Measurements from ENCODE around the gene OXTR.

The OXTR gene

DNA sequence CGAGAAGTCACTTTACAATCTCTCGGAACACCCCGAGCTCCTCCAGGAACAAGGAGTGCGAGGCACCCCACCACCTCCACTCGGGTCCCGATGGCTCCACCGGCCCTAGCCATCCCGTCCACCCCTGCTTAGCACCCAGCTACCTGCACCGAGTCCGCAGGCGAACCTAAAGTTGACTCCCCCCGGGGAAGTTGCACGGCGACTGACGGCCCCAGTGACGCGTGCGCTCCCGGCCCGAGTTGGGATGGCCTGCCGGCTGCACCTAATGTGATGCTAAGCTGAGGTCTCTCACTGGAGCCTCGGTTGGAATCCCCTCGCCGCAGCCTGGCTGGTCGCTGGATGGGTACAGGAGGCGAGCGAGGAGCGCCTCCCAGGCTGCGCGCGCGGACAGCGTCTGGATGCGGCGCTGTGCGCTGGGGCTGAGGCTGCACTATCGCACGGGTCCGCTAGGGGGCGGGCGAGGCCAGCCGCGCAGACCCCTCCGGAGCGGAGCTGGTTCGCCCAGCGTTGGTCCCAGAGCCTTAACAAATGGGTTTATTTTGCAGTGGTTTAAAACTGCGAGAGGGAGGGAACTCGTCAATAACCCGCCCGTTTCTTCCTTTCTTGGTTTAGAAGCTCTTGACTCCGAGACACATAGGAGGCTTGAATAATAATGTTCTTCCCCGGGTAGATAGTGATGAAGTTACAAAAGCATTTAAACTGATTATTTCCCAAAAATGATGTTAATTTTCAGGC, at the start of gene OXTR:
TSS of gene OXTR (minus strand) at position 526 of the 735 bp plus-strand sequence. CDS start 1,426 bp downstream, outside the sequence.
- peaks cover 45% of the 10 kb centered on the region for H3K27me3 ChIP-seq (ENCODE audit: control insufficient read depth, insufficient read depth, low read length)
- H3K4me3 ChIP-seq (ENCODE audit: low read length) = peak within 1 kb of the TSS; percentile 19
- no peak within 1 kb of the TSS for H3K9ac ChIP-seq (ENCODE audit: low read length)
- H3K9me3 ChIP-seq (ENCODE audit: control insufficient read depth, low read length) = no peaks in the 10 kb centered on the region
- H3K4me1 ChIP-seq (ENCODE audit: control insufficient read depth, insufficient read depth, low read length) = peaks cover 25% of the 10 kb centered on the region
- H3K36me3 ChIP-seq (ENCODE audit: control insufficient read depth, insufficient read depth, low read length) = no peaks in the 10 kb centered on the region

DNA sequence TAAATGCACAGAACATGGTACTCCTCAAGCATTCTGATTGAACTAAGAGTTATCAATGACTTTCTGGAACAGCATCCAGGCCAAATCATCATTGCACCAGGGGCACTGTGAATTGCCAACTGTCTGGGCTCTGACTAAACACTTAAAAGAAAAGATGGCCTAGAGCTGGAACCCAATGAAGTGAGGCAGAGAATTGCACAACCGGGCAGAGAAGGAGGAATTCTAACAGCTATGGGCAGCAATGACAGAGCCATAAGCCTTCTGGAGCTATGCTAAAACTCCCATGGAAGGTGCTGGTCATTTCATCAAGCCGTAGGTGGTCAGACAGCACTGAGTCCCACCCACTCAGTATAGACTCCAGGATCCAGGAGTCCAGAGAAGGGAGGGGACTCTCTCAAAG, 48.1 kb upstream of the OXTR start:
- H3K4me1 ChIP-seq (ENCODE audit: control insufficient read depth, insufficient read depth, low read length) = no peaks in the 10 kb centered on the region
- H3K9ac ChIP-seq (ENCODE audit: low read length) = no peak overlapping the region
- no peaks in the 10 kb centered on the region for H3K36me3 ChIP-seq (ENCODE audit: control insufficient read depth, insufficient read depth, low read length)
- no peaks in the 10 kb centered on the region for H3K27me3 ChIP-seq (ENCODE audit: control insufficient read depth, insufficient read depth, low read length)
- peaks cover 6% of the 10 kb centered on the region for H3K9me3 ChIP-seq (ENCODE audit: control insufficient read depth, low read length)
- no peak overlapping the region for H3K4me3 ChIP-seq (ENCODE audit: low read length)

DNA sequence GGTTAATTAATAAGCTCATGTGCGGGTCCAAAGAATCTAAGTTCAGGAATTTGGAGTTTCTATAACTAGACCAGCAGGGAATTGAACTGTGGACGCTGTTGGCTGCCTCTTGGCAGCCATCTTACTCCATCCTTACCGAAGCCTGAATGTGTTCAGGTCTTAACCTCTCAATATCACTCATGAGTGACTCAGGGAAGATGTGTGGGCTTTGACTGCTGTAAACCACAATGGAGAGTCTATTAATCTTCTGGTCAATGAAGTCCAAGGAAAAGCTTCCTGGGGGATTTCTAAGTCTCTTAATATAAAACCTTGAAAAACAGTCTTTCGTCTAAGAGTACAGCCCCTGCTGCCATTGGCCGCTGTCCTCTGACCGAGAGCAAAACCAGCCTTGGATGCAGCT, 46.7 kb upstream of the OXTR start:
- Histone ChIP-seq H3K9me3 (ENCODE audit: control insufficient read depth, low read length) (peaks cover 6% of the 10 kb centered on the region), H3K36me3 (ENCODE audit: control insufficient read depth, insufficient read depth, low read length) (no peaks in the 10 kb centered on the region), H3K9ac (ENCODE audit: low read length) (no peak overlapping the region), H3K4me1 (ENCODE audit: control insufficient read depth, insufficient read depth, low read length) (no peaks in the 10 kb centered on the region), H3K4me3 (ENCODE audit: low read length) (no peak overlapping the region), H3K27me3 (ENCODE audit: control insufficient read depth, insufficient read depth, low read length) (no peaks in the 10 kb centered on the region)

DNA sequence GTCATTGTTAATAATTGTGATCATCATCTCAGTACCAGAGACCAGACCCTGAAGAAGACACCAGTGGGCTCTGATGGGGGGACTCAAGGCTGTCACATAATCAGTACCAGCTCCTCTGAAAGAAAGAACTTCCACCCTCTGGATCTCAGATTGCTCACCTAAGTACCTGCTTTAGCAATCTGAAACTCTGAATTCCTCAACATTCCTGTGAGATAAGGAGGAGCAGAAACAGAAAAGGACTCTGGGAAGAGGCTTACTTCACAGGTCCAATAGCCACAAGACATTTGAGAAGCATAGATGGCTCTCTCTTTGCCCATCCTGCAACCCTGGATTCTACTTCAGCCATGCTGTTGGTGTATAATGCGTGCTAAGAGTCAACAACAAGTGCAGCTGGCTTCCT, 44.0 kb upstream of the OXTR start:
- H3K36me3 ChIP-seq (ENCODE audit: control insufficient read depth, insufficient read depth, low read length) = no peaks in the 10 kb centered on the region
- H3K4me1 ChIP-seq (ENCODE audit: control insufficient read depth, insufficient read depth, low read length) = no peaks in the 10 kb centered on the region
- H3K9ac ChIP-seq (ENCODE audit: low read length) = no peak overlapping the region
- no peak overlapping the region for H3K4me3 ChIP-seq (ENCODE audit: low read length)
- H3K27me3 ChIP-seq (ENCODE audit: control insufficient read depth, insufficient read depth, low read length) = no peaks in the 10 kb centered on the region
- H3K9me3 ChIP-seq (ENCODE audit: control insufficient read depth, low read length) = no peaks in the 10 kb centered on the region

DNA sequence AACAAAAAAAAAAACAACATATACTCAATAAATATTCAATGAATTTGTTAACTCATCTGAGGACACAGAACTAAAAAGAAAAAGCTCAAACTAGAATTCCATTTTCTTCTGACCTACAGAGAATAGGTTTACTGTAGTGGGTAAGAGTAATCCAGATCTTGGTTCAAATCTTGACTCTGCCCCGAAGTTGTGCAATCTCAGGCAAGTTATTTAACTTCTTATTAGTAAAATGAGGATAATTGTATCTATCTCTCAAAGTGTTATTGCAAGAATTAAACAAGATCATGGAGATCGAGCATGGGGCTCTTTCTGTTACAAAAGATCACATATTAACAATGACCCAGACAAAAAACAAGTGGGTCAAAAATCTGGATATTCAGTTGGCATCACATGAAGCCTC, 41.1 kb upstream of the OXTR start:
- Histone ChIP-seq H3K9me3 (ENCODE audit: control insufficient read depth, low read length) (no peaks in the 10 kb centered on the region), H3K36me3 (ENCODE audit: control insufficient read depth, insufficient read depth, low read length) (no peaks in the 10 kb centered on the region), H3K4me1 (ENCODE audit: control insufficient read depth, insufficient read depth, low read length) (no peaks in the 10 kb centered on the region), H3K9ac (ENCODE audit: low read length) (no peak overlapping the region), H3K4me3 (ENCODE audit: low read length) (no peak overlapping the region), H3K27me3 (ENCODE audit: control insufficient read depth, insufficient read depth, low read length) (no peaks in the 10 kb centered on the region)

DNA sequence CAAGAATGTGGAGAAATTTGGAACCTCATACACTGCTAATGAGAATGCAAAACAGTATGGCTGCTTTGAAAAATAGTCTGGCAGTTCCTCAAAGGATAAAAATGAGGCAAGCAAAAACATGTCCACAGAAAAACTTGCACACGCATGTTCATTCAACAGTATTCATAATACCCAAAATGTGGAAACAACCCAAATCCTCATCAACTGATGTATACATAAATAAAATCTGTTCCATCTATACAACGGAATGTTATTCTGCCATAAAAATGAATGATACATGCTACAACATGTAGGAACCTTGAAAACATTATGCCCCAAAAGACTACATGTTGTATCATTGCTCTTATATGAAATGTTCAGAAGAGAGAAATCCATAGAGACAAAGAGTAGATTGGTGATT, 36.4 kb upstream of the OXTR start:
- no peaks in the 10 kb centered on the region for H3K9me3 ChIP-seq (ENCODE audit: control insufficient read depth, low read length)
- no peak overlapping the region for H3K9ac ChIP-seq (ENCODE audit: low read length)
- H3K27me3 ChIP-seq (ENCODE audit: control insufficient read depth, insufficient read depth, low read length) = no peaks in the 10 kb centered on the region
- H3K36me3 ChIP-seq (ENCODE audit: control insufficient read depth, insufficient read depth, low read length) = no peaks in the 10 kb centered on the region
- H3K4me1 ChIP-seq (ENCODE audit: control insufficient read depth, insufficient read depth, low read length) = no peaks in the 10 kb centered on the region
- no peak overlapping the region for H3K4me3 ChIP-seq (ENCODE audit: low read length)

DNA sequence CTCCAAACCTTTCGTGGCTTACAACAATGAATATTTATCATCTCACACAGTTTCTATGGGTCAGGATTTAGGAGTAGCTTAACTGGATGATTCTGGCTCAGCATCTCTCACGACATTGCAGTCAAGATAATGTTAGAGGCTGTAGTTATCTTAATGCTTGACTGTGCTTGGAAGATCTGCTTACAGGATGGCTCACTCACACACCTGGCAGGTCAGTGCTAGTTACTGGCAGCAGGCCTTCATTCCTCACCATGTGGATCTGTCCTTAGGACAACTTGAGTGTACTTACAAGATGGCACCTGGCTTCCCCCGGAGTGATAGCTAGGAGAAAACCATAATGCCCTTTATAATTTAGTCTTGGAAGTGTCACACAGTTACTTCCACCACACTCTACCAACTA, 32.8 kb upstream of the OXTR start:
- no peak overlapping the region for H3K9ac ChIP-seq (ENCODE audit: low read length)

DNA sequence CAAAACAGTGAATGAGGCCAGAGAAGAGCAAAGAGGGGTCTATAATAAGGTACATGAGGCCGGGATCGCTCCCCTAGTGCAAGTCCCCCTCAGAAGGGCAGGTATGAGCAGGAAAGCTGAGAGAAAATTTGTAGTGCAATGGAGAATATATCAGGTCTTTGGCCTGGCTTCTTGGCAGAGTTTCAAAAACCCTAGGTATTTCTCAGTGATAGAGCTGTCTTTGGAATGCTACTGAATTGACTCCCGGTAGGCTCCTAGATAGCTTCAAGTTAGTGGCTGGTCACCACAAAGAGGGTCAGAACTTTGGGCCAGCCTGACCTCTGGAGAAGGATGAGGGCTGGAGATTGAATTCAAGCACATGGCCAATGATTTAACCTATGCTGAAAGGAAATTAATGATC, 30.6 kb upstream of the OXTR start:
- no peak overlapping the region for H3K4me3 ChIP-seq (ENCODE audit: low read length)
- H3K27me3 ChIP-seq (ENCODE audit: control insufficient read depth, insufficient read depth, low read length) = no peaks in the 10 kb centered on the region

More for the DNA sequence above, 32.8 kb upstream of the OXTR start:
- no peaks in the 10 kb centered on the region for H3K4me1 ChIP-seq (ENCODE audit: control insufficient read depth, insufficient read depth, low read length)
- H3K9me3 ChIP-seq (ENCODE audit: control insufficient read depth, low read length) = no peaks in the 10 kb centered on the region
- H3K27me3 ChIP-seq (ENCODE audit: control insufficient read depth, insufficient read depth, low read length) = no peaks in the 10 kb centered on the region
- no peaks in the 10 kb centered on the region for H3K36me3 ChIP-seq (ENCODE audit: control insufficient read depth, insufficient read depth, low read length)
- H3K4me3 ChIP-seq (ENCODE audit: low read length) = no peak overlapping the region

DNA sequence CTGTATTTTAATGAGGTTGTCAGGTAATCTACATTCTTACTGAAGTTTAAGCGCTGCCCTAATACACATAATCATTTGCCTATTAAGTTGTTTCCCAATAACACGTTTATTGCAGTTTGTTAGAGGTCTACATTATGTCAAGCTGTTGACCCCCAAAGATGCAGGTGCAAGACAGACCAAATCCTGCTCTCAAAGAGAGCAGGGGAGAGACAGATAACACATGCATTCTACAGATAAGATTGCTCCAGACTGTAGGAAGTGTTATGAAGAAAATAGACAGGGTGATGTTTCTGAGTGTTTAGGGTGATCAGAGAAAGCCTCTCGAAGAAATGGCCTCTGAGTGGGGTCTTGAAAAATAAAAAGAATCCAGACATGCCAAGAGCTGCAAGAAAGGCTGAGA, 24.8 kb upstream of the OXTR start:
- Histone ChIP-seq H3K4me1 (ENCODE audit: control insufficient read depth, insufficient read depth, low read length) (no peaks in the 10 kb centered on the region), H3K36me3 (ENCODE audit: control insufficient read depth, insufficient read depth, low read length) (no peaks in the 10 kb centered on the region), H3K9me3 (ENCODE audit: control insufficient read depth, low read length) (no peaks in the 10 kb centered on the region), H3K27me3 (ENCODE audit: control insufficient read depth, insufficient read depth, low read length) (no peaks in the 10 kb centered on the region), H3K9ac (ENCODE audit: low read length) (no peak overlapping the region), H3K4me3 (ENCODE audit: low read length) (no peak overlapping the region)

More for the DNA sequence above, 30.6 kb upstream of the OXTR start:
- Histone ChIP-seq H3K9ac (ENCODE audit: low read length) (no peak overlapping the region), H3K36me3 (ENCODE audit: control insufficient read depth, insufficient read depth, low read length) (no peaks in the 10 kb centered on the region), H3K4me1 (ENCODE audit: control insufficient read depth, insufficient read depth, low read length) (no peaks in the 10 kb centered on the region), H3K9me3 (ENCODE audit: control insufficient read depth, low read length) (no peaks in the 10 kb centered on the region)

DNA sequence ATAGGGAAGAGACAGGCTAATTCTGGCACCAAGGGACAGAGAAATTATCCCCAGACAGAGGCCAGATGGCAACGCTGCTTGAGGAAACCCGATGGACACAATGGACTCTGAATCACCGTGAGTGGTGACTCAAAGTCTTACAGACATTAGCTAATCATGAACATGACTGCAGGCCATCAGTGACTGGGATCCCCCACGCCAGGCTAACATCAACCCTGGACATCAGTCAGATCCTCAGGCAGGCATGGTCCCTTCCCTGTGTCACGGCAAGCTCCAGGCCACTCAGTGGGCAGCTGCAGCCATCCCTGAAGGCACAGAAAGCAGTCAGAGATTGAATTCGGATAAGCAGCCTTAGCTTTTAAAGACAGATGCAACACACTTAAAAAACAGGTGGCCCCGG, 23.8 kb upstream of the OXTR start:
- Histone ChIP-seq H3K36me3 (ENCODE audit: control insufficient read depth, insufficient read depth, low read length) (no peaks in the 10 kb centered on the region), H3K4me1 (ENCODE audit: control insufficient read depth, insufficient read depth, low read length) (no peaks in the 10 kb centered on the region), H3K9ac (ENCODE audit: low read length) (no peak overlapping the region), H3K4me3 (ENCODE audit: low read length) (no peak overlapping the region), H3K9me3 (ENCODE audit: control insufficient read depth, low read length) (no peaks in the 10 kb centered on the region), H3K27me3 (ENCODE audit: control insufficient read depth, insufficient read depth, low read length) (no peaks in the 10 kb centered on the region)

DNA sequence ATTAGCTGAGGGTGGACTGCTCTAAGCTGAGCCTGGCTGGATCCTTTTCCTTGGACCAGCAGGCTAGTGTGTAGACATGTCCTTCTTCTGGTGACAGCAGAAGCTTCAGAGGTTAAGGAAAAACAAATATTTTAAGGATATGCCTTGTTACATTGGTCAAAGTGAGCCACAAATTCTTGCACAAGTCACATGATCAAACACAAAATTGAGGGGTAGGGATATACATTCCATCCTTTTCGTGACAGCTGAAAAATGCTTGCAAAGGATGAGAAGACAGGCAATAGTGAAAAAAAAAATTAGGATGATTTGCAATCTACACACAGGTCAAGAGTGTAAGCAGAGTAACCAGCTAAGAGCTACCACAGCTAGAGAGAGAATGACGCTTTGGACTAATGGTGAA, 21.1 kb upstream of the OXTR start:
- no peak overlapping the region for H3K9ac ChIP-seq (ENCODE audit: low read length)
- no peaks in the 10 kb centered on the region for H3K27me3 ChIP-seq (ENCODE audit: control insufficient read depth, insufficient read depth, low read length)
- no peaks in the 10 kb centered on the region for H3K9me3 ChIP-seq (ENCODE audit: control insufficient read depth, low read length)
- no peaks in the 10 kb centered on the region for H3K36me3 ChIP-seq (ENCODE audit: control insufficient read depth, insufficient read depth, low read length)
- H3K4me1 ChIP-seq (ENCODE audit: control insufficient read depth, insufficient read depth, low read length) = no peaks in the 10 kb centered on the region
- no peak overlapping the region for H3K4me3 ChIP-seq (ENCODE audit: low read length)

DNA sequence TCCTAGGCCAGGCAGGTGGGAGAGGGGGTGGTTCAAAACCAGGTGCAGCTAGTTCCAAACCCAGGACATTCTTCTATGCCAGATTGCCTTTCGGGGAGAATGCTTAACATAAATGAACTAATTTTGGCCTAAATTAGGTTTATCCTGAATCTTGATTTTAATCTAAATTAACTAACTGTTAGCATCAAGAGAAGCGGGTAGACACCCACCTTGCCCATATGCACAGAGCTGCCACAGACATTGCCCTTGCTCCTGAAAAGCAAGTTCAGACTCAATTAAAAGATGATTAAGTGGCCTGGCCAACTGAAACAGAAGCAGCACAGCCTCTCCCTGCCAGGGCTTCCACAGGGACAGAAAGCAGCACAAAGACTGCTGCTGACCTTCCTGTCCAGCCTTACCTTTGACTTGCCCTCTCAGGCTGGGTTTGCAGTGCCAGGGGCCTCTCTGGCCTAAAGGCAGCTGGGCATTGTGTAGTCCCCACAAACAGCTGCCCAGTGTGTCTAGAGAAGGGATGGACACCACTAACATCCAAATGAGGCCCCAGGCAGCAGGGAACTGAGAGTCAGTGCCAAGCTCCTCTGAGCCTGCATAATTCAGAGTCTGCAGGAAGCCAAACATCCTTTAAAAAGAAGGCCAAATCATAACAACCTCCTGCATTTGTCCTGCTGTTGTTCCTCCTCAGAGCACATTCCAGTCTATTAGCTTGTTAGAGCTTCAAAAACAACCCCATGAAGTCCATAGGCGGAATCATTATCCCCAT, 15.4 kb upstream of the OXTR start:
- H3K9me3 ChIP-seq (ENCODE audit: control insufficient read depth, low read length) = no peaks in the 10 kb centered on the region
- H3K4me3 ChIP-seq (ENCODE audit: low read length) = no peak overlapping the region
- H3K4me1 ChIP-seq (ENCODE audit: control insufficient read depth, insufficient read depth, low read length) = no peaks in the 10 kb centered on the region
- no peaks in the 10 kb centered on the region for H3K27me3 ChIP-seq (ENCODE audit: control insufficient read depth, insufficient read depth, low read length)
- H3K36me3 ChIP-seq (ENCODE audit: control insufficient read depth, insufficient read depth, low read length) = no peaks in the 10 kb centered on the region
- no peak overlapping the region for H3K9ac ChIP-seq (ENCODE audit: low read length)

Data from mucosa of stomach (tissue), 1 donor.